ENCODE results near the gene PRICKLE1.
A peak's percentile ranks its signal among the peaks of the same experiment; 100 is the strongest.

PRICKLE1 gene

DNA sequence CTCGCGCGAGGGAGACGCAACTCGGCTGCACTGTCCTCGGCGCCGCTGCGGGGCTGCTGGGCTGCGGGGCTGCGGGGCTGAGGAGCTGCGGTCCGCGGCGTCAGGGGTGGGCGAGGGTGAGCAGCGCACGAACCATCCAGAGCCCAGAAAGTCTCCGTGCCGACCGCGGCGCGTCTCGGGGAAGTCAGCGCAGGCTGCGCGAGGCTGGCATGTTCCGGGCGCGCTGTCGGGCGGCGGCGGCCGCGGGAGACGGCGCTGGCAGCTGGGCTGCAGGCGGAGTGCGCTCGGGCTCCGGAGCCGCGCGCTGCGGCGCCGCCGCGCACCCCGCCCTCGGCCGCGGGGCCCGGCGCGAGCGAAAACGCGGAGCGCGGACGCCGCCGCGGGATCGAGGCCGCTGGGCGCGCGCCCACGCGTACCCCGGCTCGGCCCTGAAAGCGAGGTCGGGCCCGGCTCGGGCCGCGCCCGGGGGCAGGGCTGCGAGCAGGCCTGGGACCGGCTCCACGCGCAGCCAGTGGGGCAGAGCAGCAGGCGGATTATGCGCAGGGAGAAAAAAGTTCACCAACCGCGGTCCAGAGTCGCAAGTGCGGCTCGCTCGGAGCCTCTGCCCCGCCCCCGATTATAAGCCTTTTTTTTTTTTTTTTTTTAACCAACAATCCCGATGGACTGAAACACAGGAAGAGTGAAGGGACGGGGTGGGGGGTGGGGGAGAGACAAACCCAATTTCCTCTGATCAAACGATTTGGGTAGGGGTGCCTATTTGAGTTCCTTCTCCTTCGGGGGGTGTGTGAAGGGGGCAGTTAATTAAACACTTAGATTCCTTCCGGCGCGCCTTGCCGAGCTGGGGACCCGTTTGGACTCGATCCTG lies at the start of gene PRICKLE1:
Gene PRICKLE1 (minus strand): TSS at position 282 of the 865 bp plus-strand sequence. CDS start 117,230 bp downstream, outside the sequence.
- CTCF ChIA-PET: interaction anchor here (0.5 to 0.9 kb wide), 4 partner anchors 12 to 1191 kb away, joined by 3 read pairs; no protein-coding TSS in a partner anchor

DNA sequence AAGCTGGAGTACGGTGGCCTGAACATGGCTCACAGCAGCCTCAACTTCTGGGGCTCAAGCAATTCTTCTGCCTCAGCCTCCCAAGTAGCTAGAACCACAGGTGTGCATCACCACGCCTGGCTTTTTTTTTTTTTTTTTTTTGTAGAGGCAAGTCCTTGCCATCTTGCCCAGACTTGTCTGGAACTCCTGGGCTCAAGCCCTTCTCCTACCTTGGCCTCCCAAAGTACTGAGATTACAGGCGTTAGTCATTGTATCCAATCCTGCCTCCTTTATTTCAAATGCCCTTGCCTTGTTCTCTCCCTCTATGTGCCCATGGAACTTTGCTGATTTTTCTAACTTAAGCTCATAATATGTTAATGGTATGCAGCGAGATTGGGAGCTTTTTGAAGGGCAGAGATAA lies 49.2 kb upstream of the PRICKLE1 start:
- no peak for DNase-seq (ENCODE audit: low spot score)
- TF ChIP-seq, protein P1, sequence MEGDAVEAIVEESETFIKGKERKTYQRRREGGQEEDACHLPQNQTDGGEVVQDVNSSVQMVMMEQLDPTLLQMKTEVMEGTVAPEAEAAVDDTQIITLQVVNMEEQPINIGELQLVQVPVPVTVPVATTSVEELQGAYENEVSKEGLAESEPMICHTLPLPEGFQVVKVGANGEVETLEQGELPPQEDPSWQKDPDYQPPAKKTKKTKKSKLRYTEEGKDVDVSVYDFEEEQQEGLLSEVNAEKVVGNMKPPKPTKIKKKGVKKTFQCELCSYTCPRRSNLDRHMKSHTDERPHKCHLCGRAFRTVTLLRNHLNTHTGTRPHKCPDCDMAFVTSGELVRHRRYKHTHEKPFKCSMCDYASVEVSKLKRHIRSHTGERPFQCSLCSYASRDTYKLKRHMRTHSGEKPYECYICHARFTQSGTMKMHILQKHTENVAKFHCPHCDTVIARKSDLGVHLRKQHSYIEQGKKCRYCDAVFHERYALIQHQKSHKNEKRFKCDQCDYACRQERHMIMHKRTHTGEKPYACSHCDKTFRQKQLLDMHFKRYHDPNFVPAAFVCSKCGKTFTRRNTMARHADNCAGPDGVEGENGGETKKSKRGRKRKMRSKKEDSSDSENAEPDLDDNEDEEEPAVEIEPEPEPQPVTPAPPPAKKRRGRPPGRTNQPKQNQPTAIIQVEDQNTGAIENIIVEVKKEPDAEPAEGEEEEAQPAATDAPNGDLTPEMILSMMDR (conservative IDR thresholded peaks at IDR 0.05; ENCODE audit: low read depth): no peak
- CTCF ChIA-PET: interaction anchor here (0.6 to 0.7 kb wide), 2 partner anchors 104 to 975 kb away, joined by 3 to 4 read pairs; no protein-coding TSS in a partner anchor
- POLR2A ChIA-PET (ENCODE audit: low non-redundant PET): no interaction called here
- no peak overlapping the region for H3K27ac ChIP-seq

More for the DNA sequence above, at the start of gene PRICKLE1:
- TF ChIP-seq, protein P1 (conservative IDR thresholded peaks at IDR 0.05; ENCODE audit: low read depth): no peak
- H3K27ac ChIP-seq: peak within 1 kb of the TSS; percentile 74
- DNase-seq (ENCODE audit: low spot score): peak; percentile 28
- POLR2A ChIA-PET (ENCODE audit: low non-redundant PET): no interaction called here

DNA sequence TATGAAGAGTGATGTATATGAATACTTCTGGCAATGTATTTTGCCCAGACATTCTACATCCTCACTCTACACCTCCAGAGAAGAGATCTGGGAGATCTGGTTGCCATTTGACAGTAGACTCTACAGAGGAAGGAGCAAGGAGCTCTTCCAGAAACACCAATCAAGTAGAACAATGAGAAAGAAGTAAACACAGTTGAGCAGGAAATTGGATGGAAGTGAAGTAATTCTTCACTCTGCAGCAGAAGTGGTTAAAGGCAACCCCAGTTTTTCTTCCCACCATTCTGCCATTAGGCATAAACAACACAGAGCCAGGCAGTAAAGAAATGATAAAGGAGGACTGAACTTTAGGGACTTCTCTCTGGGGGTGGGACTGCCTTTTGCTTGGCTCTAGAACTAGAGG lies 48.5 kb upstream of the PRICKLE1 start:
- H3K27ac ChIP-seq: no peak overlapping the region
- ChIA-PET CTCF (interaction anchor here (0.6 kb wide), 1 partner anchor 974 kb away, joined by 4 read pairs; no protein-coding TSS in a partner anchor), POLR2A (ENCODE audit: low non-redundant PET) (no interaction called here)
- TF ChIP-seq, protein P1 (conservative IDR thresholded peaks at IDR 0.05; ENCODE audit: low read depth): no peak
- no peak for DNase-seq (ENCODE audit: low spot score)

DNA sequence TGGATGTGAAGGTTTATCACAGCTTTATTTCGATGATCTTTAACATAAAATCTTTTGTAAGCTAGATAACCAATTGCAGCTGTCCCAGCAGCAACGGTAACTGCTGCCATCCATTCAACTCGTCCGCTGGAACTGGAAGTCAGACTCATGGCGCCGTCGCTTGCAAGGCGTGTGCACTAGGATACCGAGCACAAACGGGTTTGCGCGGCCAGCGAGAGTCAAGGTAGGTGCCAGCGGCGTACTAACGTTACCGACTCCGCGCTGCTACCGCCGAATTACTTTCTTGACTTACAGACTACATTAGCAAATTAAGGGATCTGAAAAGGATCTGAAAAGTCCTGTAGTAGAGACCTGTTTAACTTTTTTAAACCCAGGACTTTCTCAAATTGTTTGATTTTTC lies 47.4 kb upstream of the PRICKLE1 start:
- ChIA-PET POLR2A (ENCODE audit: low non-redundant PET) (no interaction called here), CTCF (interaction anchor here (0.7 kb wide), 1 partner anchor 573 kb away, joined by 4 read pairs; no protein-coding TSS in a partner anchor)
- no peak overlapping the region for H3K27ac ChIP-seq
- TF ChIP-seq, protein P1 (conservative IDR thresholded peaks at IDR 0.05; ENCODE audit: low read depth): no peak
- DNase-seq (ENCODE audit: low spot score): no peak

DNA sequence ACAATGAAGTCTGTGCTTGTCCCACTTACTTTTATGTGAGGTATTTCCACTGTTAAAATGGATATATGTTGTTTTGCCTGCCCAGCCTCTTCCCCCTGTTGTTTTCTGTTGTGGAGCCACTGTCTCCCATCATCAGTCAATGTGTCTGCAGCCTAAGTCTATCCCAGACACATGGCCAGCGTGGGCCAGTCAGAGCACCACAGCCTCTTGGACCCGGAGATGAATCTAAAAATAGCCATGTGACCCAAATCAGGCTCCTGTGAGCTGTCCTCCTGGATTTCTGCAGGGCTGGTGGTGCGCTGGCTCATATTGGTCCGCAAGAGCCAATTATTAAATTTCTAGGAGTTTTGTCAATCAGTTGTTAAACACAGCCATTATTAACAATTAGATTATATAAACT lies 44.0 kb upstream of the PRICKLE1 start:
- no peak for DNase-seq (ENCODE audit: low spot score)
- ChIA-PET CTCF (no interaction called here), POLR2A (ENCODE audit: low non-redundant PET) (no interaction called here)

DNA sequence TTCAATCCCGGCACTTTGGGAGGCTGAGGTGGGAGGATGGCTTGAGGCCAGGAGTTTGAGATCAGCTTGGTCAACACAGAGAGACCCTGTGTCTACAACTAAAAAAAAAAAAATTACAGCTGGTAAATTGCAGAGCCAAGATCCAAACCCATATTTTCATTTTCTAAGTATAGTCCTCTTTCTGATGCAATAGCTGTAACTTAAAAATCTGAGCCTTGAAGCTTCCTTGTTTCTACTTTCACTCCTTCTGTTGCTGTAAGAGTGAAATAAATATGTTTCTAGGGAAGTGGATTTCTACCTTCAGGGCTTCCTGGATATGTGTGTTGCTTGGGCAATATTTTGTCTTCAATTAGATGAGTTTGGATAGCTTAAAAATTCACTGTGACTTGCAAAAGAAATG lies 42.0 kb upstream of the PRICKLE1 start:
- no peak for DNase-seq (ENCODE audit: low spot score)
- POLR2A ChIA-PET (ENCODE audit: low non-redundant PET): no interaction called here
- TF ChIP-seq, protein P1 (conservative IDR thresholded peaks at IDR 0.05; ENCODE audit: low read depth): no peak
- no peak overlapping the region for H3K27ac ChIP-seq
- CTCF ChIA-PET: no interaction called here

More for the DNA sequence above, 44.0 kb upstream of the PRICKLE1 start:
- no peak overlapping the region for H3K27ac ChIP-seq
- TF ChIP-seq, protein P1 (conservative IDR thresholded peaks at IDR 0.05; ENCODE audit: low read depth): no peak

All from RWPE1 (cell line).